Parathyroid adenoma (tissue), 2 donors: ENCODE results near the gene OXCT2.
"Not testable (repeated sequence)": the region's sequence is repeated elsewhere in the genome, so short reads cannot be mapped to it uniquely, and the experiment has no call there.

Experiments used
- H2AFZ ChIP-seq: fragments of 300-600 bp; sonication (generic); one replicate; pipeline ENCODE4 v1.7.0; 2017; ENCODE audit warnings: antibody characterized with exemption, mild to moderate bottlenecking
- H3K27ac ChIP-seq: fragments of 300-600 bp; sonication (generic); one replicate; pipeline ENCODE4 v1.7.0; 2017
- H3K27me3 ChIP-seq: fragments of 300-600 bp; sonication (generic); one replicate; pipeline ENCODE4 v1.7.0; 2017; ENCODE audit warnings: low read length; ENCODE audit not compliant: control insufficient read depth, insufficient read depth
- H3K36me3 ChIP-seq: fragments of 300-600 bp; sonication (generic); one replicate; pipeline ENCODE4 v1.7.0; 2017; ENCODE audit warnings: low read length; ENCODE audit not compliant: control insufficient read depth, insufficient read depth
- H3K4me1 ChIP-seq: fragments of 300-600 bp; sonication (generic); one replicate; pipeline ENCODE4 v1.7.0; 2017; ENCODE audit warnings: control low read depth
- H3K4me2 ChIP-seq: fragments of 300-600 bp; sonication (generic); one replicate; pipeline ENCODE4 v1.7.0; 2017; ENCODE audit warnings: low read length
- H3K4me3 ChIP-seq: fragments of 300-600 bp; sonication (generic); one replicate; pipeline ENCODE4 v1.7.0; 2017; ENCODE audit warnings: low read depth, low read length
- H3K79me2 ChIP-seq: fragments of 300-600 bp; sonication (generic); one replicate; pipeline ENCODE4 v1.7.0; 2017; ENCODE audit warnings: control low read depth
- H3K9ac ChIP-seq: fragments of 300-600 bp; sonication (generic); one replicate; pipeline ENCODE4 v1.7.0; 2017; ENCODE audit warnings: mild to moderate bottlenecking
- H3K9me3 ChIP-seq: fragments of 300-600 bp; sonication (generic); one replicate; pipeline ENCODE4 v1.7.0; 2017; ENCODE audit warnings: low read length; ENCODE audit not compliant: control insufficient read depth
- TF ChIP-seq, protein P1 (sequence below): fragments of 300-600 bp; sonication (generic); IDR thresholded peaks from one replicate; pipeline ENCODE4 v1.7.0; 2017; ENCODE audit warnings: antibody characterized with exemption, mild to moderate bottlenecking
- donor health status: primary hyperparathyroidism.

Gene OXCT2

DNA sequence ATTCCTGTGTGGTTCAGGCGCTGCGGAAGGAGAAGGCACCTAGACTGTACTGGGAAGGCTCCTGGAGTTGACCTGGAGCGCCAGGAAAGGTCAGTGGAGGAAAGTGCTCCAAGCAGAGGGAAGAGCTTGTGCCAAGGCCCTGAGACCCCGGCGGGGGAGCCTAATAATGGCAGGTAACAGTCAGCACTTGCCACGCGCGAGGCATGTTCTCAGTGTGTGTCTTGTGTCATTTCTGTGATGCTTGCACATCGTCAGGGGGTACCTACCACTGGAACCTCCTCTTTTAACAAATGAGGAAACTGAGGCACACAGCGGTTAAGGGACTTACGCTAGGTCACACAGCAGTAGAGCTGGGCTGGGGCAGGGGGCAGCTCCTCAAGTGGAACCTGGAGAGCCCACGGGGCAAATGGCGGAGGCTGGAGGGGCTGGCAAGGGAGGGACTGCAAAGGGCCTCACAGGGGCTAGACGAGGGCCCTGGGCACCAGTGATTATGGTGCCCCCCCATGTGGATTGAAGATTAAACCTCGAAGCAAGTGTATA lies 18.5 kb upstream of the OXCT2 start:
- Histone ChIP-seq H3K4me1 (no peaks in the 10 kb centered on the region), H3K4me2 (no peak overlapping the region), H3K79me2 (no peaks in the 10 kb centered on the region), H2AFZ (peak overlapping the region; percentile 46), H3K9ac (no peak overlapping the region), H3K27me3 (peaks cover 2% of the 10 kb centered on the region), H3K4me3 (no peak overlapping the region), H3K36me3 (no peaks in the 10 kb centered on the region), H3K27ac (no peak overlapping the region), H3K9me3 (no peaks in the 10 kb centered on the region)
- TF ChIP-seq, protein P1, sequence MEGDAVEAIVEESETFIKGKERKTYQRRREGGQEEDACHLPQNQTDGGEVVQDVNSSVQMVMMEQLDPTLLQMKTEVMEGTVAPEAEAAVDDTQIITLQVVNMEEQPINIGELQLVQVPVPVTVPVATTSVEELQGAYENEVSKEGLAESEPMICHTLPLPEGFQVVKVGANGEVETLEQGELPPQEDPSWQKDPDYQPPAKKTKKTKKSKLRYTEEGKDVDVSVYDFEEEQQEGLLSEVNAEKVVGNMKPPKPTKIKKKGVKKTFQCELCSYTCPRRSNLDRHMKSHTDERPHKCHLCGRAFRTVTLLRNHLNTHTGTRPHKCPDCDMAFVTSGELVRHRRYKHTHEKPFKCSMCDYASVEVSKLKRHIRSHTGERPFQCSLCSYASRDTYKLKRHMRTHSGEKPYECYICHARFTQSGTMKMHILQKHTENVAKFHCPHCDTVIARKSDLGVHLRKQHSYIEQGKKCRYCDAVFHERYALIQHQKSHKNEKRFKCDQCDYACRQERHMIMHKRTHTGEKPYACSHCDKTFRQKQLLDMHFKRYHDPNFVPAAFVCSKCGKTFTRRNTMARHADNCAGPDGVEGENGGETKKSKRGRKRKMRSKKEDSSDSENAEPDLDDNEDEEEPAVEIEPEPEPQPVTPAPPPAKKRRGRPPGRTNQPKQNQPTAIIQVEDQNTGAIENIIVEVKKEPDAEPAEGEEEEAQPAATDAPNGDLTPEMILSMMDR: no peak

DNA sequence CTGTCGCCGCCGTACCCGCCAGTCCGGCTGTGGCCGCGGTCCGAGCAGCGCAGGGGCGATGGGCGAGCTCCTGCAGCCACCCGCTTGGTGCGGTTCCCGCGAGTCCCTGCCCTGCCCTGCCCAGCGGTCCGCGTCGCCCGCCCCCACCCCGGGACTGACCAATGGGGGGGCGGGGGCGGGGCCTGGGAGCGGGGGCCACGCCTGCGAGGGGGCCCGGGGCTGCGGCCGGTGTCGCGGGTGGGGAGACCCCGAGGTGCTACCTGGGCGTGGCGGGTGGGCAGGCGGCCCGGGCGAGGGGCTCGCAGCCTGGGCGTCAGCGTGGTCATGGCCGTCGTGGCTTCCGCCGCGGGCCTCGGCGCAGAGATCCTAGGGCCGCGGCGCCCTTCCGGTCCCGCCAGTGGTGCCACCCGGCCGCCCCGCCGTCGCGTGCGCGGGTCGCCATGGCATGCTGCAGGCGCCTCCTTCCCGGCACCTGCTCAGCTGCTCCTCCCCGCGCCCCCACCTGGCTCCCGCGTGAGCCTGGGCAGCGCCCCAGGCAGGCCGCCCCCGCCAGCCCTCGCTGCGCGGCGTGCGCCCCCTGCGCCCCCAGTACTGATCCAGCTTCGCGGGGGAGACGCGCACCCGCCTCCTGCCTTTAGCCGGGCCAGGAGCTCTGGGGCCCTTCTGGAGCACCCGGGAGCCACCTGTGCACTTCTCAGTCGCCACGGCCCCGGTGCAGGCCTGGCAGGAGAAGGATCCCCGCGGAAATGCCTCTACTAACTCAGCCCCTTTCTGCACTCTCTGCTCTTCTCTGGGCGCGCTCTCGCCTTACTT lies 17.8 kb upstream of the OXCT2 start, which contains the start of gene BMP8B:
Gene BMP8B, minus strand, starts transcription at position 108 of the 813 bp plus-strand sequence. CDS start 380 bp downstream, outside the sequence.
- Histone ChIP-seq H3K9me3 (no peaks in the 10 kb centered on the region), H3K27me3 (peaks cover 2% of the 10 kb centered on the region), H2AFZ (peak within 1 kb of the TSS; percentile 46), H3K27ac (no peak within 1 kb of the TSS), H3K79me2 (no peaks in the 10 kb centered on the region), H3K4me2 (peak within 1 kb of the TSS; percentile 26), H3K4me3 (no peak within 1 kb of the TSS), H3K36me3 (no peaks in the 10 kb centered on the region), H3K9ac (no peak within 1 kb of the TSS), H3K4me1 (no peaks in the 10 kb centered on the region)
- TF ChIP-seq, protein P1: no peak

DNA sequence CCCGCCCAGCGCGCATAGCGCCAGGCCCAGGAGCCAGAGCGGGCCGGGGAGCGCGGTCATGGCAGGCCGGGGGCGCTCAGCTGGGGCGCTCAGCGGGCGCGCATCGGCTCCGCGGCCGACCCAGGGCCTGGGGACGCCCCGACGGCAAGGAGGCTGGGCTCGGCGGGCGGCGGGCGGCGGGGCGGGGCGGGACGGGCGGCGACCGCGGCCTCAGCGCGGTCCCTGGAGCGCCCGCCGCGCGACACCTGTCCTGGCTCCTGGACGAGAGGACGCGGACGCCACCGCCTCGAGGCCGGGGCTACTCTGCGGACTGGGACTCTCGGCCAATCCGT lies 17.2 kb upstream of the OXCT2 start:
- TF ChIP-seq, protein P1: no peak
- Histone ChIP-seq H3K4me2 (peak overlapping the region; percentile 26), H3K79me2 (no peaks in the 10 kb centered on the region), H3K27ac (no peak overlapping the region), H3K9me3 (no peaks in the 10 kb centered on the region), H3K36me3 (no peaks in the 10 kb centered on the region), H3K4me1 (no peaks in the 10 kb centered on the region), H3K27me3 (no peaks in the 10 kb centered on the region), H2AFZ (no peak overlapping the region), H3K4me3 (no peak overlapping the region), H3K9ac (no peak overlapping the region)

DNA sequence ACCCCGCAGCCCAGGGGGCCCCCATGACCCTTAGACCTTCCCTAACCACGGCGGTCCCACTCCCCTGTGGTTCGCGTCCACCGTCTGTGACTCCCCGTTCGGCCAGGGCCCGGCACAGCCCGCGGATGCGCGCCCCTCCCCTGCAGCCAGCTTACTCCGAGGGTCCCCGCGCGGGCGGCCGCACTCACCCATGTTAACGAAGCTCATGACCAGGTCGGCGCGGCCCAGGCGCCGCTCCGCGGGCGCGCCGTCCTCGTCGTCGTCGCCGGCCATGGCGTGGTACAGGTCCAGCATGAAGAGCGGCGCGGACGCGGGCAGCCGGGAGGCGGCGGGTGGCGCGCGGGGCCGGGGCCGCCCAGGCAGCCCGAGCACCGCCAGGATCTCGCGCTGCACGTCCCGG lies 16.8 kb upstream of the OXCT2 start:
- not testable (repeated sequence) for H3K4me2 ChIP-seq, H3K27me3 ChIP-seq, H3K36me3 ChIP-seq, H2AFZ ChIP-seq, H3K4me3 ChIP-seq, H3K9ac ChIP-seq, H3K79me2 ChIP-seq, H3K9me3 ChIP-seq, H3K4me1 ChIP-seq, H3K27ac ChIP-seq

DNA sequence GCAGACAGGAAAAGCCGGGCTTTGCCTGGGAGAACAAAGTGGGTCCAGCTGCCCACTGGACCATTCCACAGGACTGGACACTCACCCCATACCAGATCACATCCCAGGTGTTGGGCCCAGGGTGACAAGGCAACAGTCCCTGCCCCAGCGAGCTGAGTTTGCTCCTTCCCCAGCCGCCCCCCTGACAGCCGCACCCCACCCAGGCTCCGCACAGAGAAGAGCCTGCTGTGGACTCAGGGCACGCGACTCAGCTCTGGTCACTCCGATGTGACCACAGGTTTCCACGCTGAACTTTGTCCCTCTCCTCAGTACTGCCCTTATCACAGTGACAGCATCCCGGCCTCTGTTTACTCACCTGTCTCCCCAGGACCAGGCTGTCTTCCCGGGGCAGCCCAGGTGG lies 16.3 kb upstream of the OXCT2 start:
- Histone ChIP-seq H2AFZ (no peak overlapping the region), H3K9ac (no peak overlapping the region), H3K4me3 (no peak overlapping the region), H3K27ac (no peak overlapping the region), H3K4me1 (no peaks in the 10 kb centered on the region), H3K79me2 (no peaks in the 10 kb centered on the region), H3K4me2 (no peak overlapping the region), H3K36me3 (no peaks in the 10 kb centered on the region), H3K9me3 (no peaks in the 10 kb centered on the region), H3K27me3 (no peaks in the 10 kb centered on the region)
- TF ChIP-seq, protein P1: no peak

DNA sequence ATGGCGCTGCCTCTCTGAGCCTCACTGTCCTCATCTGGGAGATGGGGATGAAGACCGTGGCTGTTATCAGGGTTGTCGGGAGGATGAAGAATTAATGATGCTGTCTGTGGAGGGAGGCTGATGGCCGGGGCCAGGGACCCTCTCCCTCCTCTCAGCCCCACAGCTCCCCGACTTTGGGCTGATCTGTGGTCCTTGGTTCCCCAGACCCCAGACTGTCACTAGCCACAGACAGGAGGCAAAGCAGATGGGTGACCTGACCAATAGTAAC lies 15.9 kb upstream of the OXCT2 start:
- H3K27ac ChIP-seq, H3K36me3 ChIP-seq, H3K4me2 ChIP-seq, H3K9ac ChIP-seq, H3K27me3 ChIP-seq, H3K9me3 ChIP-seq, H2AFZ ChIP-seq, H3K79me2 ChIP-seq, H3K4me1 ChIP-seq, H3K4me3 ChIP-seq: not testable (repeated sequence)

DNA sequence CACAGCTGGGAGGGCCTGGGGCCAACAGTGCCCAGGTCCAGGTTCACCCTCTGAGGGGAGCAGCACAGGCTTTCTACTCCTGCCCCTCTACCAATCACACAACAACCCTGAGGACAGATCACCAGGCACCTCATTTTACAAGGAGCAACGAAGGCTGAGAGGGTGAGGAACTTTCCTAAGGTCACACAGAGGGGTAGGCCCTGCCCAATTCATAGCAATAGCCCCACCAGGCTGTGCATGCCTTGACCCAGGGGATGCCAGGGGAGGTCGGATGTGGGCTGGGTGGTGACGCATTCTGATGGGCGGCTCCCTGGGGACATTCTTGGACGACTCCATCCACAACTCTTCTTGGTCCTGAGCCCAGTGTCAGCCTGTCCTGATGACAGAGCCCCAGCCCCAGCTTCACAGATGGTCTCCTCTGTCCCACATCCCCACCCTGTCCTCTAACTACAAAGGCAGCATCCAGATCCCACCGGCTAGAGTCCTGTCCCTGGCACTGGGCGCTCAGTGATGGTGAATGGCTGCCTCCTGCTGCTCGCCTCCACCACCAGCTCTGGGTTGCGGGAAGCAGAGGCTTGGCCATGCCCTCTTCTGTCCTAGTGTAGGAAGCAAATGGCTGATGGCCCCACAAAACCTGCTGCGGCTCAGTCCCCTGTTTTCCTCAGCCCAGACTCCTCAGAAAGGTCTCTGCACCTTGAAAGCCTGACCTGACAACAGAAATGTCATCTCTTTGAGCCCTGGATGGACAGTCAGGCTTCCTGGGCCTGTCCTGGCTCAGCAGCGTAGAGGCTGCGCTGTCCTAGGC lies 15.4 kb upstream of the OXCT2 start:
- not testable (repeated sequence) for H3K9me3 ChIP-seq, H3K79me2 ChIP-seq, H3K27me3 ChIP-seq, H2AFZ ChIP-seq, H3K36me3 ChIP-seq, H3K4me1 ChIP-seq, H3K27ac ChIP-seq, H3K4me3 ChIP-seq, H3K4me2 ChIP-seq, H3K9ac ChIP-seq
